Liver (tissue), 9 donors: Measurements from ENCODE around the gene CDC42SE2. TPM values are rescaled to one million over a fixed set of nuclear protein-coding genes. Genes with fewer than 3 reads are reported as not detected.

Source experiments
- DNase-seq: peaks from one replicate; pipeline ENCODE4 v3.0.0-alpha.2; 2017; ENCODE audit warnings: low spot score
- H3K27ac ChIP-seq, 2 donors: one replicate each; pipeline ENCODE4 v1.7.0; 2013; ENCODE audit warnings: inconsistent platforms in 2 of 2, low read length in 2 of 2, control low read depth in 1 of 2, low read depth in 1 of 2, mild to moderate bottlenecking in 1 of 2
- H3K27me3 ChIP-seq, 4 donors: one replicate each; pipeline versions ENCODE4 v1.6.1 to v1.7.0; 2013; ENCODE audit warnings: low read length in 3 of 4, inconsistent platforms in 1 of 4, mild to moderate bottlenecking in 1 of 4, moderate library complexity in 1 of 4; ENCODE audit not compliant: control insufficient read depth in 4 of 4, insufficient read depth in 4 of 4
- H3K36me3 ChIP-seq, 4 donors: one replicate each; pipeline versions ENCODE4 v1.6.1 to v1.7.0; 2013; ENCODE audit warnings: low read length in 3 of 4, mild to moderate bottlenecking in 3 of 4, low read depth in 1 of 4, moderate library complexity in 1 of 4; ENCODE audit not compliant: control insufficient read depth in 4 of 4, insufficient read depth in 3 of 4
- H3K4me1 ChIP-seq, 4 donors: one replicate each; pipeline versions ENCODE4 v1.6.1 to v1.7.0; 2013; ENCODE audit warnings: low read length in 3 of 4, mild to moderate bottlenecking in 3 of 4, moderate library complexity in 1 of 4; ENCODE audit not compliant: control insufficient read depth in 4 of 4, insufficient read depth in 4 of 4
- H3K4me3 ChIP-seq, 3 donors: one replicate each; pipeline versions ENCODE4 v1.6.1 to v1.7.0; 2013; ENCODE audit warnings: low read length in 3 of 3, control low read depth in 1 of 3, low read depth in 1 of 3, mild to moderate bottlenecking in 1 of 3
- H3K9ac ChIP-seq, 2 donors: one replicate each; pipeline ENCODE4 v1.7.0; 2013; ENCODE audit warnings: low read length in 2 of 2, mild to moderate bottlenecking in 2 of 2, moderate library complexity in 2 of 2, control low read depth in 1 of 2, low read depth in 1 of 2
- H3K9me3 ChIP-seq, 4 donors: one replicate each; pipeline versions ENCODE4 v1.6.1 to v1.7.0; 2013; ENCODE audit warnings: low read length in 3 of 4; ENCODE audit not compliant: control insufficient read depth in 4 of 4
- ATF3 ChIP-seq: IDR thresholded peaks from 2 replicates; pipeline ENCODE4 v1.6.1; 2016; ENCODE audit warnings: antibody characterized with exemption
- CTCF ChIP-seq: fragments of 150-350 bp; IDR thresholded peaks from 2 replicates; pipeline ENCODE4 v1.5.1; 2017; ENCODE audit warnings: improper control_type of control experiment, low read depth, low read length; ENCODE audit not compliant: missing input control
- EGR1 ChIP-seq, 2 donors: IDR thresholded peaks; 2 replicates each; pipeline ENCODE4 v1.6.1; 2016 to 2018; ENCODE audit warnings: antibody characterized with exemption in 2 of 2, low read depth in 2 of 2
- FOXA1 ChIP-seq: IDR thresholded peaks from 2 replicates; pipeline ENCODE4 v1.6.1; 2016; ENCODE audit warnings: antibody characterized with exemption
- FOXA2 ChIP-seq: IDR thresholded peaks from 2 replicates; pipeline ENCODE4 v1.6.1; 2016; ENCODE audit warnings: antibody characterized with exemption
- GABPA ChIP-seq, 2 donors: IDR thresholded peaks in 1 of 2; conservative IDR thresholded peaks in 1 of 2; 2 replicates each; pipeline ENCODE4 v1.6.1; 2016; ENCODE audit warnings: antibody characterized with exemption in 2 of 2, mild to moderate bottlenecking in 1 of 2, moderate library complexity in 1 of 2
- HNF4A ChIP-seq, 2 donors: conservative IDR thresholded peaks; 2 replicates each; pipeline ENCODE4 v1.6.1; 2016; ENCODE audit warnings: antibody characterized with exemption in 2 of 2, mild to moderate bottlenecking in 2 of 2
- HNF4G ChIP-seq: IDR thresholded peaks from 2 replicates; pipeline ENCODE4 v1.6.1; 2016; ENCODE audit warnings: antibody characterized with exemption
- JUND ChIP-seq, 2 donors: IDR thresholded peaks; 2 replicates each; pipeline ENCODE4 v1.6.1; 2016; ENCODE audit warnings: antibody characterized with exemption in 2 of 2
- MAX ChIP-seq: IDR thresholded peaks from 2 replicates; pipeline ENCODE4 v1.6.1; 2016; ENCODE audit warnings: antibody characterized with exemption
- NR2F2 ChIP-seq: IDR thresholded peaks from 2 replicates; pipeline ENCODE4 v1.6.1; 2016; ENCODE audit warnings: antibody characterized with exemption
- RAD21 ChIP-seq, 2 donors: IDR thresholded peaks; 2 replicates each; pipeline ENCODE4 v1.6.1; 2016; ENCODE audit warnings: antibody characterized with exemption in 2 of 2, mild to moderate bottlenecking in 2 of 2
- REST ChIP-seq: IDR thresholded peaks from 2 replicates; pipeline ENCODE4 v1.6.1; 2016; ENCODE audit warnings: antibody characterized with exemption, mild to moderate bottlenecking
- RXRA ChIP-seq, 2 donors: IDR thresholded peaks; 2 replicates each; pipeline ENCODE4 v1.6.1; 2017 to 2018; ENCODE audit warnings: antibody characterized with exemption in 2 of 2, mild to moderate bottlenecking in 1 of 2
- SP1 ChIP-seq: IDR thresholded peaks from 2 replicates; pipeline ENCODE4 v1.6.1; 2018; ENCODE audit warnings: antibody characterized with exemption, mild to moderate bottlenecking
- TAF1 ChIP-seq: conservative IDR thresholded peaks from 2 replicates; pipeline ENCODE4 v1.6.1; 2016; ENCODE audit warnings: antibody characterized with exemption, mild to moderate bottlenecking
- YY1 ChIP-seq: IDR thresholded peaks from 2 replicates; pipeline ENCODE4 v1.6.1; 2016; ENCODE audit warnings: antibody characterized with exemption, mild to moderate bottlenecking
- WGBS: extraction: QIAGEN DNeasy Blood & Tissue Kit; methylation state at CpG from one replicate; pipeline ENCODE4 v1.1.7; 2013; 5-methylcytosine and 5-hydroxymethylcytosine counted together
- polyA plus RNA-seq, 2 donors: library from polyadenylated mRNA; stranded (reverse) in 1 of 2; unstranded in 1 of 2; fragments of 200-250 nt in 1 of 2; fragments of >200 nt in 1 of 2; fragmentation: Nextera tagmentation in 1 of 2; extraction: Ambion mirVana in 1 of 2; gene quantifications; one replicate each; pipeline versions ENCODE4 v1.2.1 to v1.2.3, GENCODE V29; 2013 to 2015
- total RNA-seq, 2 donors: library from RNA; depleted of rRNA; stranded (reverse); fragments of >200 nt; gene quantifications; one replicate each; pipeline ENCODE4 v1.2.3, GENCODE V29; 2014
- TF ChIP-seq, protein P1 (sequence below): IDR thresholded peaks from 2 replicates; pipeline ENCODE4 v1.6.1; 2016; ENCODE audit warnings: antibody characterized with exemption
- donor health status: healthy.
- donor health status: healthy.
- donor health status: healthy.
- donor health status: healthy.
- donor health status: healthy.

CDC42SE2 gene
- total and polyA plus RNA-seq, 4 donors: 7.8 to 31.7 (median 17.0) TPM

- Histone ChIP-seq H3K27ac (no peak overlapping the region), H3K4me3 (no peak overlapping the region), H3K9ac (peak overlapping the region in 1 of 2 donors; percentile 53), H3K36me3 (no peaks in the 10 kb centered on the region), H3K27me3 (no peaks in the 10 kb centered on the region), H3K4me1 (peaks cover 9 to 17% (median 11%) of the 10 kb centered on the region in 4 donors), H3K9me3 (no peaks in the 10 kb centered on the region)
- TF ChIP-seq JUND (IDR thresholded peaks at IDR 0.05): no peak
- no peak for DNase-seq
- WGBS: 81% methylated on average over 3 of the region's 3 CpGs
These were observed 16.6 kb downstream of the CDC42SE2 start for GRCh38 chr5:131280417-131280816.

DNA sequence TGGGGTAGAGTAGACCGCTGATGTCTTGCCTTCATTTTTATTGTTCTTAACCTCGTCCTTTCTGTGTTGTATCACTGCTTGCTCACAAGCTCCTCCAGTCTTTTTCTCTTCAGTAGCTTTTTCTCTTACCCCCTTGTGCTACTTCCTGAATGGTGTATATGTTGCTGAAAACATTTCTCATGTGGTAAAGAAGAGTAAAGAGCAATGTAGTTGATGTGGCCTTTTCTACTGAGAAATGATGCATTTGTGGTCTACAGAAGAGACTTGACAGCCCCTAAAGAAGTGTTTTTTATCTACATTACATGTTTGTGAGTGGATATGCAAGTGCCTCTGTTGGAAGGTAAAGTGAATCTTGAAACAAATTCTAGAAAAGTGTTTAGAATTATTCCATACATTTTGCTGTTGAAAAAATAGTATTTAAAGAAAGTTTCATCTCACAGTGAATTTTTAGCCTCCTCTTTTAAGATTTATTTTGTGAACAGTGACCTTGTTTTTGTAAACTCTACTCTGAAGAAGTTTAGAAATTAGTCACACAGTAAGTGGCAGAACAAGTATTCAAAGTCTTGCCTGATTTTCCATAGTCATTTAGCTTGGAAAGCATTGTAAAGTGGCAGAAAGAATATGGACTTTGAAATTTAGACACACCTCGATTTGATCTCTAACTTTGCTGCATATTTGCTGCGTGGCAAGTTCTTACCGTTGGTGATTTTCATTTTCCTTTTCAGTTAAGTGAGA is 17.4 kb downstream of the CDC42SE2 start:
- TF ChIP-seq EGR1 (IDR thresholded peaks at IDR 0.05; ENCODE audit: low read depth in 2 of 2): no peak
- TF ChIP-seq RXRA (IDR thresholded peaks at IDR 0.05): peak; percentile 15 to 32
- no peak for TF ChIP-seq NR2F2
- no peak for TF ChIP-seq GABPA (IDR thresholded peaks at IDR 0.05 in 1 of 2, conservative IDR thresholded peaks at IDR 0.05 in 1 of 2)
- TF ChIP-seq HNF4A (conservative IDR thresholded peaks at IDR 0.05): peak; percentile 87 to 91
- peak; percentile 60 for TF ChIP-seq HNF4G
- TF ChIP-seq ATF3: no peak
- TF ChIP-seq JUND (IDR thresholded peaks at IDR 0.05): peak in 1 of 2 donors; percentile 46
- TF ChIP-seq MAX: no peak
- TF ChIP-seq, protein P1, sequence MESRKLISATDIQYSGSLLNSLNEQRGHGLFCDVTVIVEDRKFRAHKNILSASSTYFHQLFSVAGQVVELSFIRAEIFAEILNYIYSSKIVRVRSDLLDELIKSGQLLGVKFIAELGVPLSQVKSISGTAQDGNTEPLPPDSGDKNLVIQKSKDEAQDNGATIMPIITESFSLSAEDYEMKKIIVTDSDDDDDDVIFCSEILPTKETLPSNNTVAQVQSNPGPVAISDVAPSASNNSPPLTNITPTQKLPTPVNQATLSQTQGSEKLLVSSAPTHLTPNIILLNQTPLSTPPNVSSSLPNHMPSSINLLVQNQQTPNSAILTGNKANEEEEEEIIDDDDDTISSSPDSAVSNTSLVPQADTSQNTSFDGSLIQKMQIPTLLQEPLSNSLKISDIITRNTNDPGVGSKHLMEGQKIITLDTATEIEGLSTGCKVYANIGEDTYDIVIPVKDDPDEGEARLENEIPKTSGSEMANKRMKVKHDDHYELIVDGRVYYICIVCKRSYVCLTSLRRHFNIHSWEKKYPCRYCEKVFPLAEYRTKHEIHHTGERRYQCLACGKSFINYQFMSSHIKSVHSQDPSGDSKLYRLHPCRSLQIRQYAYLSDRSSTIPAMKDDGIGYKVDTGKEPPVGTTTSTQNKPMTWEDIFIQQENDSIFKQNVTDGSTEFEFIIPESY: no peak
- TF ChIP-seq RAD21 (IDR thresholded peaks at IDR 0.05): peak; percentile 10 to 11
- TF ChIP-seq TAF1: no peak
- TF ChIP-seq CTCF: no peak
- TF ChIP-seq FOXA2: no peak
- TF ChIP-seq FOXA1: no peak
- no peak for TF ChIP-seq REST
- peak; percentile 67 for TF ChIP-seq SP1
- TF ChIP-seq YY1: peak; percentile 50
- no peak for DNase-seq

More for the DNA sequence above, 17.4 kb downstream of the CDC42SE2 start:
- Histone ChIP-seq H3K27ac (peak overlapping the region; percentile 9 to 65), H3K36me3 (no peaks in the 10 kb centered on the region), H3K4me3 (peak overlapping the region in 2 of 3 donors; percentile 12 to 23), H3K9ac (peak overlapping the region; percentile 55 to 56), H3K4me1 (peaks cover 9 to 17% (median 11%) of the 10 kb centered on the region in 4 donors), H3K9me3 (no peaks in the 10 kb centered on the region), H3K27me3 (no peaks in the 10 kb centered on the region)
- WGBS: 39% methylated on average over 5 of the region's 5 CpGs
